Endodermal cell (in vitro differentiated cells): ENCODE results near the gene ANKRD22. TPM values are rescaled to one million over a fixed set of nuclear protein-coding genes. Genes with fewer than 3 reads are reported as not detected.

Source experiments
- DNase-seq: peaks from one replicate; pipeline ENCODE4 v3.0.0-alpha.2; 2017
- H3K27ac ChIP-seq: 2 replicates; pipeline ENCODE4 v1.5.1; 2013; ENCODE audit warnings: mild to moderate bottlenecking, low read depth, low read length, moderate library complexity
- H3K27me3 ChIP-seq: 2 replicates; pipeline ENCODE4 v1.6.1; 2013; ENCODE audit warnings: mild to moderate bottlenecking, low read length, moderate library complexity; ENCODE audit not compliant: insufficient read depth, control insufficient read depth, poor library complexity, severe bottlenecking
- H3K36me3 ChIP-seq: 2 replicates; pipeline ENCODE4 v1.7.0; 2013; ENCODE audit warnings: mild to moderate bottlenecking, low read length, moderate library complexity; ENCODE audit not compliant: control insufficient read depth, insufficient read depth
- H3K4me1 ChIP-seq: one replicate; pipeline ENCODE4 v1.7.0; 2013; ENCODE audit warnings: low read length; ENCODE audit not compliant: control insufficient read depth, insufficient read depth
- H3K4me3 ChIP-seq: 2 replicates; pipeline ENCODE4 v1.5.1; 2013; ENCODE audit warnings: mild to moderate bottlenecking, low read length, moderate library complexity
- H3K9ac ChIP-seq: 2 replicates; pipeline ENCODE4 v1.6.1; 2013; ENCODE audit warnings: mild to moderate bottlenecking, low read length, moderate library complexity; ENCODE audit not compliant: poor library complexity, severe bottlenecking; ENCODE audit errors: extremely low read depth
- H3K9me3 ChIP-seq: 2 replicates; pipeline ENCODE4 v1.6.1; 2013; ENCODE audit warnings: mild to moderate bottlenecking, low read length, moderate library complexity; ENCODE audit not compliant: control insufficient read depth
- H3K27ac Mint-ChIP-seq: 2 replicates; pipeline ENCODE4 v1.8.0; 2020; ENCODE audit warnings: mixed read lengths
- H3K27me3 Mint-ChIP-seq: 2 replicates; pipeline ENCODE4 v1.8.0; 2021; ENCODE audit warnings: mild to moderate bottlenecking, mixed read lengths; ENCODE audit not compliant: insufficient read depth
- H3K36me3 Mint-ChIP-seq: 2 replicates; pipeline ENCODE4 v1.8.0; 2020; ENCODE audit warnings: low read depth, mixed read lengths
- H3K4me1 Mint-ChIP-seq: 2 replicates; pipeline ENCODE4 v1.8.0; 2020; ENCODE audit warnings: mixed read lengths
- H3K4me3 Mint-ChIP-seq: 2 replicates; pipeline ENCODE4 v1.8.0; 2020; ENCODE audit warnings: mild to moderate bottlenecking, moderate library complexity, mixed read lengths
- H3K9me3 Mint-ChIP-seq: 2 replicates; pipeline ENCODE4 v1.8.0; 2020; ENCODE audit warnings: mild to moderate bottlenecking, mixed read lengths
- CTCF ChIP-seq: fragments of 200-600 bp; sonication (generic); conservative IDR thresholded peaks from 2 replicates; pipeline ENCODE4 v1.5.0; 2021; ENCODE audit warnings: antibody characterized with exemption, mild to moderate bottlenecking
- WGBS, 2 experiments: methylation state at CpG; one replicate each; pipeline versions ENCODE4 v1.1.5 to v1.1.7; 2013; ENCODE audit warnings: missing lambda C conversion rate in 2 of 2, mixed read lengths in 1 of 2; ENCODE audit not compliant: insufficient coverage in 1 of 2, insufficient read length in 1 of 2; 5-methylcytosine and 5-hydroxymethylcytosine counted together
- total RNA-seq, 2 donors: library from RNA; stranded (reverse); fragmentation: NEBNext Ultra II Directional in 1 of 2; extraction: Animal tissue kit (Norgen Biotek cat#: 25700) in 1 of 2; gene quantifications; 2 replicates in 1 of 2; 3 replicates in 1 of 2; pipeline ENCODE4 v1.2.1, GENCODE V29; 2021

Gene ANKRD22
- total RNA-seq, 2 donors from 2014 or later: not detected

- peaks cover 18% of the 10 kb centered on the region for H3K27me3 ChIP-seq
- Mint-ChIP-seq H3K36me3 (no peaks in the 10 kb centered on the region), H3K4me1 (peaks cover 4% of the 10 kb centered on the region), H3K27me3 (peaks cover 5% of the 10 kb centered on the region), H3K9me3 (no peaks in the 10 kb centered on the region), H3K27ac (no peak overlapping the region), H3K4me3 (no peak overlapping the region)
- 83 to 90% methylated on average over 1 of the region's 1 CpG for WGBS, 2 experiments
- no peaks in the 10 kb centered on the region for H3K36me3 ChIP-seq
- H3K9me3 ChIP-seq: no peaks in the 10 kb centered on the region
- no peaks in the 10 kb centered on the region for H3K4me1 ChIP-seq
- no peak overlapping the region for H3K27ac ChIP-seq
- TF ChIP-seq CTCF: no peak
- DNase-seq: no peak
- H3K4me3 ChIP-seq: no peak overlapping the region
- H3K9ac ChIP-seq: no peak overlapping the region
Measured at GRCh38 chr10:88848499-88848898, 3.1 kb downstream of the ANKRD22 start.

- Mint-ChIP-seq H3K36me3 (no peaks in the 10 kb centered on the region), H3K27ac (no peak overlapping the region), H3K4me1 (no peaks in the 10 kb centered on the region), H3K27me3 (peaks cover 19% of the 10 kb centered on the region), H3K9me3 (no peaks in the 10 kb centered on the region), H3K4me3 (no peak overlapping the region)
- Histone ChIP-seq H3K9me3 (no peaks in the 10 kb centered on the region), H3K27me3 (peaks cover 60% of the 10 kb centered on the region), H3K36me3 (no peaks in the 10 kb centered on the region), H3K27ac (no peak overlapping the region), H3K9ac (no peak overlapping the region), H3K4me1 (no peaks in the 10 kb centered on the region), H3K4me3 (no peak overlapping the region)
- 96 to 100% methylated on average over 2 to 4 of the region's 4 CpGs for WGBS, 2 experiments
- no peak for TF ChIP-seq CTCF
- DNase-seq: no peak
Measured at GRCh38 chr10:88843171-88843570, 8.5 kb downstream of the ANKRD22 start.

GRCh38 chr10:88841316-88842111 lies 10.1 kb downstream of the ANKRD22 start:
- H3K4me1 ChIP-seq: no peaks in the 10 kb centered on the region
- no peak for TF ChIP-seq CTCF
- no peaks in the 10 kb centered on the region for H3K9me3 Mint-ChIP-seq
- no peaks in the 10 kb centered on the region for H3K36me3 ChIP-seq
- H3K4me3 Mint-ChIP-seq: no peak overlapping the region
- H3K9me3 ChIP-seq: no peaks in the 10 kb centered on the region
- H3K36me3 Mint-ChIP-seq: no peaks in the 10 kb centered on the region
- no peak overlapping the region for H3K27ac ChIP-seq
- no peaks in the 10 kb centered on the region for H3K4me1 Mint-ChIP-seq
- no peak overlapping the region for H3K4me3 ChIP-seq
- peaks cover 19% of the 10 kb centered on the region for H3K27me3 Mint-ChIP-seq
- H3K27ac Mint-ChIP-seq: no peak overlapping the region
- DNase-seq: no peak
- no peak overlapping the region for H3K9ac ChIP-seq
- H3K27me3 ChIP-seq: peaks cover 76% of the 10 kb centered on the region
- WGBS, 2 experiments: 86 to 88% methylated on average over 5 to 6 of the region's 6 CpGs
